H1 (cell line): Measurements from ENCODE around the gene PAQR8.

Experiments used
- BRCA1 ChIP-seq: IDR thresholded peaks from 2 replicates; pipeline ENCODE4 v1.6.1; 2012; ENCODE audit warnings: low read depth, low read length, improper control_type of control experiment
- CHD2 ChIP-seq: IDR thresholded peaks from 2 replicates; pipeline ENCODE4 v1.6.1; 2012; ENCODE audit warnings: low read length, improper control_type of control experiment
- CREB1 ChIP-seq: IDR thresholded peaks from 2 replicates; pipeline ENCODE4 v1.6.1; 2012; ENCODE audit warnings: inconsistent platforms
- GABPA ChIP-seq: IDR thresholded peaks from 2 replicates; pipeline ENCODE4 v1.6.1; 2011; ENCODE audit warnings: mild to moderate bottlenecking, low read length, moderate library complexity, borderline replicate concordance; ENCODE audit not compliant: insufficient read depth
- JUN ChIP-seq: IDR thresholded peaks from 2 replicates; pipeline ENCODE4 v1.6.1; 2011; ENCODE audit warnings: low read depth, mild to moderate bottlenecking, improper control_type of control experiment, low read length
- MAX ChIP-seq: IDR thresholded peaks from 2 replicates; pipeline ENCODE4 v1.6.1; 2012; ENCODE audit warnings: inconsistent platforms
- RAD21 ChIP-seq, 2 experiments: IDR thresholded peaks in 1 of 2; conservative IDR thresholded peaks in 1 of 2; 2 replicates each; pipeline ENCODE4 v1.6.1; 2011; ENCODE audit warnings: low read depth in 2 of 2, low read length in 2 of 2, improper control_type of control experiment in 1 of 2, inconsistent platforms in 1 of 2, mild to moderate bottlenecking in 1 of 2, moderate library complexity in 1 of 2
- SRF ChIP-seq: IDR thresholded peaks from 2 replicates; pipeline ENCODE4 v1.6.1; 2011; ENCODE audit warnings: mild to moderate bottlenecking, low read depth, low read length, moderate library complexity
- TCF12 ChIP-seq: IDR thresholded peaks from 2 replicates; pipeline ENCODE4 v1.6.1; 2011; ENCODE audit warnings: low read depth, mild to moderate bottlenecking, low read length
- TF ChIP-seq, protein P1 (sequence below), 3 experiments: IDR thresholded peaks; 1 replicate in 2 of 3; 2 replicates in 1 of 3; pipeline versions ENCODE4 v1.5.1 to v1.6.1; 2011; ENCODE audit warnings: low read length in 3 of 3, mild to moderate bottlenecking in 3 of 3, inconsistent platforms in 2 of 3, low read depth in 1 of 3, moderate library complexity in 1 of 3; ENCODE audit not compliant: insufficient read depth in 1 of 3; ENCODE audit errors: control extremely low read depth in 1 of 3

- TF ChIP-seq RAD21 (IDR thresholded peaks at IDR 0.05 in 1 of 2, conservative IDR thresholded peaks at IDR 0.05 in 1 of 2; ENCODE audit: low read depth in 2 of 2, low read length in 2 of 2) (no peak), SRF (no peak), CHD2 (no peak), MAX (no peak), TCF12 (no peak), CREB1 (no peak), JUN (no peak), GABPA (no peak), BRCA1 (no peak)
- TF ChIP-seq, protein P1, sequence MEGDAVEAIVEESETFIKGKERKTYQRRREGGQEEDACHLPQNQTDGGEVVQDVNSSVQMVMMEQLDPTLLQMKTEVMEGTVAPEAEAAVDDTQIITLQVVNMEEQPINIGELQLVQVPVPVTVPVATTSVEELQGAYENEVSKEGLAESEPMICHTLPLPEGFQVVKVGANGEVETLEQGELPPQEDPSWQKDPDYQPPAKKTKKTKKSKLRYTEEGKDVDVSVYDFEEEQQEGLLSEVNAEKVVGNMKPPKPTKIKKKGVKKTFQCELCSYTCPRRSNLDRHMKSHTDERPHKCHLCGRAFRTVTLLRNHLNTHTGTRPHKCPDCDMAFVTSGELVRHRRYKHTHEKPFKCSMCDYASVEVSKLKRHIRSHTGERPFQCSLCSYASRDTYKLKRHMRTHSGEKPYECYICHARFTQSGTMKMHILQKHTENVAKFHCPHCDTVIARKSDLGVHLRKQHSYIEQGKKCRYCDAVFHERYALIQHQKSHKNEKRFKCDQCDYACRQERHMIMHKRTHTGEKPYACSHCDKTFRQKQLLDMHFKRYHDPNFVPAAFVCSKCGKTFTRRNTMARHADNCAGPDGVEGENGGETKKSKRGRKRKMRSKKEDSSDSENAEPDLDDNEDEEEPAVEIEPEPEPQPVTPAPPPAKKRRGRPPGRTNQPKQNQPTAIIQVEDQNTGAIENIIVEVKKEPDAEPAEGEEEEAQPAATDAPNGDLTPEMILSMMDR (IDR thresholded peaks at IDR 0.05; ENCODE audit: control extremely low read depth in 1 of 3, insufficient read depth in 1 of 3, low read depth in 1 of 3, low read length in 3 of 3) = no peak
These were observed 38.5 kb downstream of the PAQR8 start for GRCh38 chr6:52400313-52401041.
